ENCODE results near the gene NID1.

Gene NID1

DNA sequence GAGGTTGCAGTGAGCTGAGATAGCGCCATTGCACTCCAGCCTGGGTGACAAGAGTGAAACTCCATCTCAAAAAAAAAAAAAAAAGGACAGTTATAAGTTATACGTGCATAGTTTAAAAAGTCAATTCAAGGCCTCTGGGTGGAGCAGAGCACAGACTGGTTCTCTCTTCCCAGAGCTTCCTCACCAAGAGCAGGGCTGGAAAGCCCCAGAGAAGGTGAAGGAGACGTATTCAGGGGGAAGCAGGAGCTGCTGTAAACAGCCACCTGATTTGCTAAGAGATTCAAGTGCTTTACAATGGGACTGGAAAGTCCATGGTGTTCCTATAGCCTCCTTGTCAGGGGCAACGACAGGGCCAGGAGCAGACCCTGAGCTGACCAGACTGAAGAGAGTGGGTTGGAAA is 113.2 kb downstream of the NID1 start:
- no peak overlapping the region for H3K9ac ChIP-seq
- H3K4me3 ChIP-seq (ENCODE audit: low read depth, low read length) = no peak overlapping the region
- no peaks in the 10 kb centered on the region for H3K79me2 ChIP-seq
- H3K27me3 ChIP-seq (ENCODE audit: control insufficient read depth, insufficient read depth, low read length) = no peaks in the 10 kb centered on the region
- H3K4me2 ChIP-seq (ENCODE audit: low read length) = no peak overlapping the region
- TF ChIP-seq, protein P1, sequence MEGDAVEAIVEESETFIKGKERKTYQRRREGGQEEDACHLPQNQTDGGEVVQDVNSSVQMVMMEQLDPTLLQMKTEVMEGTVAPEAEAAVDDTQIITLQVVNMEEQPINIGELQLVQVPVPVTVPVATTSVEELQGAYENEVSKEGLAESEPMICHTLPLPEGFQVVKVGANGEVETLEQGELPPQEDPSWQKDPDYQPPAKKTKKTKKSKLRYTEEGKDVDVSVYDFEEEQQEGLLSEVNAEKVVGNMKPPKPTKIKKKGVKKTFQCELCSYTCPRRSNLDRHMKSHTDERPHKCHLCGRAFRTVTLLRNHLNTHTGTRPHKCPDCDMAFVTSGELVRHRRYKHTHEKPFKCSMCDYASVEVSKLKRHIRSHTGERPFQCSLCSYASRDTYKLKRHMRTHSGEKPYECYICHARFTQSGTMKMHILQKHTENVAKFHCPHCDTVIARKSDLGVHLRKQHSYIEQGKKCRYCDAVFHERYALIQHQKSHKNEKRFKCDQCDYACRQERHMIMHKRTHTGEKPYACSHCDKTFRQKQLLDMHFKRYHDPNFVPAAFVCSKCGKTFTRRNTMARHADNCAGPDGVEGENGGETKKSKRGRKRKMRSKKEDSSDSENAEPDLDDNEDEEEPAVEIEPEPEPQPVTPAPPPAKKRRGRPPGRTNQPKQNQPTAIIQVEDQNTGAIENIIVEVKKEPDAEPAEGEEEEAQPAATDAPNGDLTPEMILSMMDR (IDR thresholded peaks at IDR 0.05) = no peak
- no peaks in the 10 kb centered on the region for H3K4me1 ChIP-seq
- H2AFZ ChIP-seq = no peak overlapping the region
- no peak overlapping the region for H3K27ac ChIP-seq
- no peaks in the 10 kb centered on the region for H3K36me3 ChIP-seq (ENCODE audit: control insufficient read depth, insufficient read depth, low read length)
- H3K9me3 ChIP-seq (ENCODE audit: control insufficient read depth, low read length) = no peaks in the 10 kb centered on the region

DNA sequence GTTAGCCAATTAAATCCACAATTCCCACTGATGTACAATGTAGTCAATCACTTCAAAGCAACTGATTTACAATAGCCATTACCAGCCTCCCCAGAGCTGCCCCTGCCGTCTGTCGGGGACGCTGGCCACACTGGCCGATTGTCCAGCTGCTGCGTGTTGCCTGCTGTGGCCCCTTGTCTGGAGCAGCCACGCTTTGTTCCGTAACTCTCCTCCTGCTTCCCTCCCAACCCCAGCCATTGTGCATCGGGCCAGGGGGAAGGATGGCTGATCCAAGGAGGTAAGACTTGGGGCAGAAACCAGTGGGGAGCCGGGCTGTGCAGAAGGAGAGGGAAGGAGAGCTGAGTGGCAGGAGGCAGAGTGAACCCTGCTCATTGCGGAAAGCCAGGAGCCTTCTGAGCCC is 114.6 kb downstream of the NID1 start:
- H3K4me3 ChIP-seq (ENCODE audit: low read depth, low read length) = no peak overlapping the region
- no peaks in the 10 kb centered on the region for H3K9me3 ChIP-seq (ENCODE audit: control insufficient read depth, low read length)
- no peak overlapping the region for H3K27ac ChIP-seq
- H3K4me1 ChIP-seq = no peaks in the 10 kb centered on the region
- H3K27me3 ChIP-seq (ENCODE audit: control insufficient read depth, insufficient read depth, low read length) = no peaks in the 10 kb centered on the region
- H2AFZ ChIP-seq = no peak overlapping the region
- TF ChIP-seq, protein P1 (IDR thresholded peaks at IDR 0.05) = no peak
- no peaks in the 10 kb centered on the region for H3K79me2 ChIP-seq
- H3K9ac ChIP-seq = no peak overlapping the region
- H3K4me2 ChIP-seq (ENCODE audit: low read length) = no peak overlapping the region
- H3K36me3 ChIP-seq (ENCODE audit: control insufficient read depth, insufficient read depth, low read length) = no peaks in the 10 kb centered on the region

DNA sequence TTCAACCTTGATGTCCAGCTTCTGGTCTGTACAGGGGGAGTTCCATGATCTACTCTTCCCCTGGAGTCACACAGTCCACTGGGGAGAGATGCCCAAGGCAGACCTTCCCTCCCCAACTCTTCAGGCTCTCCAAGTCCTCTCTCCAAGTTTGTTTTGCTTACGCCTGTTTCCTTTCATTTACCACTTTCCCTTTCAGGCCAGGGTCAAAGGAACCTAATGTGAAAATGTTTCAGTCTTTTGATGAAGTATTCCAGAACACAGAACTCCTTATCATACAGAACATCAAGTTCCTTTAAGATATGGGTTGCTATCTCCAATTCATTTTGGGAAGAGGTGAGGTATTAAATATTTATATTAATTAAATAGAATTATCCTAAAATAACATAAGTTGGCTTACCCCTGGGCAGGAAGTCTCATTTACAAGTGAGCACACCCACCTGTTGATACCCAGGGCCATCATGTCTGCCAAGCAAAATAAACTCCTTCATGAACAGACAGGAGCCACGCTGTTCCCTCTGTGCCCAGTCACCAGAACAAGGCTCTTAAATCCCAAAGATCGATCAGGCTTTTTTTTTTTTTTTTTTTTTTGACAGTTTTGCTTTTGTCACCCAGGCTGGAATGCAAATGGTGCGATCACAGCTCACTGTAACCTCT is 116.0 kb downstream of the NID1 start:
- no peak overlapping the region for H3K4me2 ChIP-seq (ENCODE audit: low read length)
- no peaks in the 10 kb centered on the region for H3K79me2 ChIP-seq
- no peaks in the 10 kb centered on the region for H3K9me3 ChIP-seq (ENCODE audit: control insufficient read depth, low read length)
- H3K4me1 ChIP-seq = no peaks in the 10 kb centered on the region
- no peaks in the 10 kb centered on the region for H3K27me3 ChIP-seq (ENCODE audit: control insufficient read depth, insufficient read depth, low read length)
- no peak overlapping the region for H3K4me3 ChIP-seq (ENCODE audit: low read depth, low read length)
- H3K36me3 ChIP-seq (ENCODE audit: control insufficient read depth, insufficient read depth, low read length) = no peaks in the 10 kb centered on the region
- H2AFZ ChIP-seq = no peak overlapping the region
- no peak overlapping the region for H3K27ac ChIP-seq
- H3K9ac ChIP-seq = no peak overlapping the region
- TF ChIP-seq, protein P1 (IDR thresholded peaks at IDR 0.05) = no peak

DNA sequence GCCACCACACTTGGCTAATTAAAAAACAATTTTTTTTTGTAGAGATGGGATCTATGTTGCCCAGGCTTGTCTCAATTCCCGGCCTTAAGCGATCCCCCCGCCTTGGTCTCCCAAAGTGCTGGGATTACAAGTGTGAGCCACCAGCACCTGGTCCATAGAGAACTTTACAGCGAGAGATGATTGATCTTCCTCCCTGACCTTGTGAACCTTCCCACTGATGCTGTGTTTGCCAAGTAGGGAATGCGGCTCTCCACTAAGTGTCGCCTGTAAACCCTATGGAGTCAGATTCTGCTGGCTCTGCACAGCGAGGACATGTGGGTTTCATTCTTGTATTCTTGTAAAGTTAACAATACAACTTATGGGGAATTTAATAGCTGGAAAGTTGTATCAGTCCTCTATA is 116.9 kb downstream of the NID1 start:
- Histone ChIP-seq H3K27ac (no peak overlapping the region), H2AFZ (no peak overlapping the region), H3K4me1 (no peaks in the 10 kb centered on the region), H3K4me2 (ENCODE audit: low read length) (no peak overlapping the region), H3K79me2 (no peaks in the 10 kb centered on the region), H3K4me3 (ENCODE audit: low read depth, low read length) (no peak overlapping the region), H3K9ac (no peak overlapping the region), H3K9me3 (ENCODE audit: control insufficient read depth, low read length) (no peaks in the 10 kb centered on the region), H3K36me3 (ENCODE audit: control insufficient read depth, insufficient read depth, low read length) (no peaks in the 10 kb centered on the region), H3K27me3 (ENCODE audit: control insufficient read depth, insufficient read depth, low read length) (no peaks in the 10 kb centered on the region)
- TF ChIP-seq, protein P1 (IDR thresholded peaks at IDR 0.05) = no peak

DNA sequence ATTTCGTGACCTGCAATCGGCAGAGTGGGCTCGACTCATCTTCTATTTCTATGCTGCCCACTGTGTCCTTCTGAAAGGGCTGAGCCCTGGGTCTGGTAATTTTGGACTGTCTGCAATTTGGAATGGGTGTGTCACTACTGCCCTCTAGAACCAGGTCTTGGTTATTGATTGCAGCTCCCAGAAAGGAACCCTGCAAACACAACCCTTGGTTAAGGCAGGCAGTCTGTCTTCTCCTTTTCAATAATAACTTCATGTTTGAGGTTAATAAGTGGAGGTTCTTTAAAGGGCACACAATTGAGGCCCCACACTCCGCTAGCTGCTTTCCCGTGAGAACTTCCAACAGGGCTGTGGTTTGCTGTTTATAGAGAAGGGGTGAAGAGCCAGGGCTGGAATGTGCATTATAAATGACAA is 118.3 kb downstream of the NID1 start:
- Histone ChIP-seq H3K4me2 (ENCODE audit: low read length) (no peak overlapping the region), H3K27me3 (ENCODE audit: control insufficient read depth, insufficient read depth, low read length) (no peaks in the 10 kb centered on the region)

More for the DNA sequence above, 118.3 kb downstream of the NID1 start:
- Histone ChIP-seq H3K36me3 (ENCODE audit: control insufficient read depth, insufficient read depth, low read length) (no peaks in the 10 kb centered on the region), H3K27ac (no peak overlapping the region), H3K9ac (no peak overlapping the region), H3K79me2 (no peaks in the 10 kb centered on the region), H3K4me3 (ENCODE audit: low read depth, low read length) (no peak overlapping the region), H2AFZ (no peak overlapping the region), H3K4me1 (no peaks in the 10 kb centered on the region), H3K9me3 (ENCODE audit: control insufficient read depth, low read length) (no peaks in the 10 kb centered on the region)
- TF ChIP-seq, protein P1 (IDR thresholded peaks at IDR 0.05) = no peak

Measured in parathyroid adenoma (tissue), 2 donors.